Neural crest cell (in vitro differentiated cells): ENCODE measurements around the gene CNTN4. TPM values are rescaled to one million over a fixed set of nuclear protein-coding genes. Genes with fewer than 3 reads are reported as not detected.

Experiments
- DNase-seq: peaks from one replicate; pipeline ENCODE4 v3.0.0; 2021; ENCODE audit warnings: low read depth, mixed read lengths, low spot score
- H3K27ac Mint-ChIP-seq: one replicate; pipeline ENCODE4 v1.8.0; 2021; ENCODE audit warnings: mild to moderate bottlenecking, mixed read lengths; ENCODE audit not compliant: unreplicated experiment
- H3K27me3 Mint-ChIP-seq: 2 replicates; pipeline ENCODE4 v1.8.0; 2021; ENCODE audit warnings: low read depth, mild to moderate bottlenecking, mixed read lengths
- H3K36me3 Mint-ChIP-seq: 2 replicates; pipeline ENCODE4 v1.8.0; 2021; ENCODE audit warnings: low read depth, mild to moderate bottlenecking, mixed read lengths
- H3K4me1 Mint-ChIP-seq: 2 replicates; pipeline ENCODE4 v1.8.0; 2021; ENCODE audit warnings: mixed read lengths
- H3K4me3 Mint-ChIP-seq: one replicate; pipeline ENCODE4 v1.8.0; 2021; ENCODE audit warnings: mild to moderate bottlenecking, mixed read lengths
- H3K9me3 Mint-ChIP-seq: 2 replicates; pipeline ENCODE4 v1.8.0; 2021; ENCODE audit warnings: mixed read lengths
- total RNA-seq: library from RNA; stranded (reverse); gene quantifications from 2 replicates; pipeline ENCODE4 v1.2.1, GENCODE V29; 2021
- TF ChIP-seq, protein P1 (sequence below): fragments of 200-600 bp; sonication (generic); conservative IDR thresholded peaks from 2 replicates; pipeline ENCODE4 v1.5.0; 2021; ENCODE audit warnings: antibody characterized with exemption, mild to moderate bottlenecking

The CNTN4 gene
- total RNA-seq, 1 donor from 2014 or later, result 2.9 TPM

DNA sequence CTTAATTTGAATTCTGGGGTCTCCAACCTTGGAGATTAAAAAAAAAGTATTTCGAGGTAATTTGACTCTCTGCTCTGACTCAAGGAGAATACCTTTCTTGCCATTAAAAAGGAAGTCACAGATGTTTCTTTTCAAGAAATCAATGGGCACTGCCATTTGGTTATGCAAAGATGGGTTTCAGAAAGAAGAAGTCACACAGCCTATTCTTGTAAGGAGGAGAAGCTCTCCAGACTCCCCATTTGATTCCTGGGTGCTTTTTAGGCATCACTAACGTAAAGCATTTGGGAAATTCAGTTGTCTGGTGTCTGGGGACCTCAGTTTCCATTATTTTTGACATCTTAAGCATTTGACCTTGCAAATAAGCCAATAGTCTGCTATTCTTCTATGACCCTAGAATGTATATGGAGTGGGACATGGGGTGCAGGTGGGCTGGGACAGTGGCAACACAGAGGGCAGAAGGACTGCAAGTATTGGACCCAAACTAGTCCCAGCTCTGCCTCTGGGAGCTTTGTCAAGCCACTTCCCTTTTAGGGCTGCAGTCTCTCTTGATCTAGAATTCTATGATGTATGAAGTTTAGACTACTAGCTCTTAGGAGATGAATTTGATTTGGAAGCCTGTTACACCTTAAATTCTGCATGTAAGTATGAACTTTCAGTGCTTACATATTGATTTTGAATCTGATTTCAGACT is 983.7 kb downstream of the CNTN4 start:
- Mint-ChIP-seq H3K27ac (no peak overlapping the region), H3K4me1 (no peaks in the 10 kb centered on the region), H3K4me3 (no peak overlapping the region), H3K27me3 (peaks cover 4% of the 10 kb centered on the region), H3K36me3 (no peaks in the 10 kb centered on the region), H3K9me3 (no peaks in the 10 kb centered on the region)
- TF ChIP-seq, protein P1, sequence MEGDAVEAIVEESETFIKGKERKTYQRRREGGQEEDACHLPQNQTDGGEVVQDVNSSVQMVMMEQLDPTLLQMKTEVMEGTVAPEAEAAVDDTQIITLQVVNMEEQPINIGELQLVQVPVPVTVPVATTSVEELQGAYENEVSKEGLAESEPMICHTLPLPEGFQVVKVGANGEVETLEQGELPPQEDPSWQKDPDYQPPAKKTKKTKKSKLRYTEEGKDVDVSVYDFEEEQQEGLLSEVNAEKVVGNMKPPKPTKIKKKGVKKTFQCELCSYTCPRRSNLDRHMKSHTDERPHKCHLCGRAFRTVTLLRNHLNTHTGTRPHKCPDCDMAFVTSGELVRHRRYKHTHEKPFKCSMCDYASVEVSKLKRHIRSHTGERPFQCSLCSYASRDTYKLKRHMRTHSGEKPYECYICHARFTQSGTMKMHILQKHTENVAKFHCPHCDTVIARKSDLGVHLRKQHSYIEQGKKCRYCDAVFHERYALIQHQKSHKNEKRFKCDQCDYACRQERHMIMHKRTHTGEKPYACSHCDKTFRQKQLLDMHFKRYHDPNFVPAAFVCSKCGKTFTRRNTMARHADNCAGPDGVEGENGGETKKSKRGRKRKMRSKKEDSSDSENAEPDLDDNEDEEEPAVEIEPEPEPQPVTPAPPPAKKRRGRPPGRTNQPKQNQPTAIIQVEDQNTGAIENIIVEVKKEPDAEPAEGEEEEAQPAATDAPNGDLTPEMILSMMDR, result no peak
- DNase-seq, result no peak

DNA sequence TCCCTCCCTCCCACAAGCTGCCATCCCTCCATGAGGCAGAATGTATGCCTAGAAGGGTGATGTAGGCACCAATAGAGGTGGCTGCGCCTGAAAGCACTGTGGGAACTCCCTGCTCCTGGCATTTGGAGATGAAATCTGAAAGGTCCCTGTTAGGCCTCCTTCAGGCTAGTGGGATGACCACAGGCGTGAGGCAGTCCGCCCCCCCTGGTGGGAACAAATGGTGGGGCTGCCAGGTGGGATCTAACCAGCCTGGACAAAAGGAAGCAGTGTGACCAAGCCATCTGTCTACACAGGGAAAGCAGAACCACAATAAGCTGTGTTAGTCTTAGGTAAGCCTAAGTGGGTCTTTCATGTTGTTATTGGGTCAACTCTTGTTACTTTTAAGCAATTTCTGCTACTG is 986.2 kb downstream of the CNTN4 start:
- Mint-ChIP-seq H3K9me3 (no peaks in the 10 kb centered on the region), H3K36me3 (no peaks in the 10 kb centered on the region), H3K27ac (no peak overlapping the region), H3K4me3 (no peak overlapping the region), H3K27me3 (peaks cover 3% of the 10 kb centered on the region), H3K4me1 (no peaks in the 10 kb centered on the region)
- TF ChIP-seq, protein P1, result no peak
- DNase-seq, result no peak

DNA sequence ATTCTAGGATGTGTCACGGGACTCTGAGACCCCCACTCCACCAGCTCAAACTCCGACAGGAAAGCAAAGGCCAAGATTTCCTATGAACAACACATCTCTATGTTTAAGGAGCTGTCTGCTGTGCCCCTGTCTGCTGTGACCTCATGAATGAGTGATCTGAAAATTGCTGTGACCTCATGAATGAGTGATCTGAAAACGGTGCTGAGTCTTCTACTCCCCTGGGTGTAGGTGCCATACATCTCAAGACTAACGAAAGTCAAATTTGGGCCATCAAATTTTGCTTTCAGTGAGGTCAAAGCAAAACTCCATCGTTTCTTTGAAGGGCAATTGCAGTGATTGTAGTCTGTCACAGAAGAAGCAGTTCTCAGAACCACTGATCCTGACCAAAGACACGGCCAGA is 987.1 kb downstream of the CNTN4 start:
- DNase-seq, result no peak
- Mint-ChIP-seq H3K9me3 (no peaks in the 10 kb centered on the region), H3K4me3 (no peak overlapping the region), H3K27me3 (peaks cover 3% of the 10 kb centered on the region), H3K27ac (no peak overlapping the region), H3K36me3 (no peaks in the 10 kb centered on the region), H3K4me1 (no peaks in the 10 kb centered on the region)
- TF ChIP-seq, protein P1, result no peak

DNA sequence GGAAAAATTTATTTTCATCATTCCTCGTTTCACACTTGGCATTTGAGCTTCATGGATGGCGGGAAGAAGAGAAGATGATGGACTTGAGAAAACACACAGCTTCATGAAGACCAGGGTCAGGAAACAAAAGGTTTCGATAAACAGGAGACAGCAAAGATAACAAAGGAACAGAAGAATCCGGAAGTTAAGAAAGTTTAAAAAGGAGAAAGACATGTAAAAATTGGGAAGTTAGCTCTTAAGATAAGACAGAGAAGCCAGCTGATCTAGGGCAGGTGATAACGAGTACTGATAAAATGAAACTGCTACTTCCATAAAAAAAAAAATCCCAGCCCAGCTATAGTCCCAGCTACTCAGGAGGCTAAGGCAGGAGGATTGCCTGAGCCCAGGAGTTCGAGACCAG is 987.6 kb downstream of the CNTN4 start:
- Mint-ChIP-seq H3K4me1 (no peaks in the 10 kb centered on the region), H3K27ac (no peak overlapping the region), H3K27me3 (peaks cover 3% of the 10 kb centered on the region), H3K9me3 (no peaks in the 10 kb centered on the region), H3K36me3 (no peaks in the 10 kb centered on the region), H3K4me3 (no peak overlapping the region)
- DNase-seq, result no peak
- TF ChIP-seq, protein P1, result no peak

DNA sequence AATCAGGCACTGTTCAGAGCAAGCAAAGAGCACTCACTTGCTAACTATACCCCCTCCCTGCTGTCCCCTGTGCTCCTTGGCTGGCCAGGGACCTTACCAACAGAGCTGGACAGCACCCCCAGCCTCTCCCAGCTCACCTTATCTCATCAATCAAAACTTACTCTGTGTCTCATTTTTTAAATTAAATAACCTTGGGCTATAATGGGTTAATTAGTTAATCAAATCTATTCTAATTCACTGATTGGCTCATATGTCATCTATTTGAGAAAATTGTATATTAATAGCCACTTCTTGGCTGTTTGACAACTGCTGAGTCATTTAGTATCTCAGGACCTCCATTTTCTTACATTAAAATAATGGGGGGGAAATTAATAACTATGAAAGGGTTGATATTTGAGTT is 988.6 kb downstream of the CNTN4 start:
- Mint-ChIP-seq H3K4me3 (no peak overlapping the region), H3K27ac (no peak overlapping the region), H3K4me1 (no peaks in the 10 kb centered on the region), H3K27me3 (peaks cover 3% of the 10 kb centered on the region), H3K36me3 (no peaks in the 10 kb centered on the region), H3K9me3 (no peaks in the 10 kb centered on the region)
- TF ChIP-seq, protein P1, result no peak
- DNase-seq, result no peak
